ENCODE data around the gene ADIPOQ.
"Not testable (repeated sequence)": the region's sequence is repeated elsewhere in the genome, so short reads cannot be mapped to it uniquely, and the experiment has no call there.

DNA sequence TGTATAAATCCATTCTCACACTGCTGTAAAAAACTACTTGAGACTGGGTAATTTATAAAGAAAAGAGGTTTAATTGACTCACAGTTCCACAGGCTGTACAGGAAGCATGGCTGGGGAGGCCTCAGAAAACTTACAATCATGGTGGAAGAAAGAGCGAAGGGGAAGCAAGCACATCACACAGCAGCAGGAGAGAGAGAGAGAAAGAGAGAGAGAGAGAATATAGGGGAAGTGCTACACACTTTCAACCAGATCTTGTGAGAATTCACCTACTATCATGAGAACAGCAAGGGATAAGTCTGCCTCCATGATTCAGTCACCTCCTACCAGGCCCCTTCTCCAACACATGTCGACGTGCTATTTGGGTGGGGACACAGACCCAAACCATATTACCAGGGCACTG lies 9.3 kb downstream of the ADIPOQ start:
- TF ChIP-seq POLR2A, CTCF, EP300 (IDR thresholded peaks at IDR 0.05): not testable (repeated sequence)

All from stomach (tissue), 4 donors.